Cardiac muscle cell (in vitro differentiated cells and primary cell): ENCODE data around the gene PIP4K2A. TPM values are rescaled to one million over a fixed set of nuclear protein-coding genes. Genes with fewer than 3 reads are reported as not detected.
A peak's percentile ranks its signal among the peaks of the same experiment; 100 is the strongest.

ENCODE experiments used
- DNase-seq, 2 donors: peaks; one replicate each; pipeline versions ENCODE4 v3.0.0 to v3.0.0-alpha.2; 2010 to 2017; ENCODE audit warnings: low read depth in 1 of 2, low spot score in 1 of 2
- H3K27ac ChIP-seq: fragments of 200-600 bp; sonication (generic); 2 replicates; pipeline ENCODE4 v1.5.1; 2016
- H3K27me3 ChIP-seq: fragments of 200-600 bp; sonication (generic); 2 replicates; pipeline ENCODE4 v1.6.0; 2016; ENCODE audit warnings: control low read depth
- H3K36me3 ChIP-seq: fragments of 200-600 bp; sonication (generic); 2 replicates; pipeline ENCODE4 v1.5.1; 2016; ENCODE audit warnings: control low read depth
- H3K4me1 ChIP-seq: fragments of 200-600 bp; sonication (generic); 2 replicates; pipeline ENCODE4 v1.8.1; 2017; ENCODE audit warnings: low read depth, mild to moderate bottlenecking, mixed run types
- H3K4me3 ChIP-seq: fragments of 200-600 bp; sonication (generic); 2 replicates; pipeline ENCODE4 v1.5.1; 2016; ENCODE audit warnings: mild to moderate bottlenecking
- H3K9me3 ChIP-seq: fragments of 200-600 bp; sonication (generic); 2 replicates; pipeline ENCODE4 v1.5.1; 2017; ENCODE audit warnings: low read depth, mild to moderate bottlenecking, control low read depth
- polyA plus RNA-seq: library from polyadenylated mRNA; unstranded; fragments of >200 nt; fragmentation: Nextera tagmentation; extraction: Ambion mirVana; gene quantifications from 2 replicates; pipeline ENCODE4 v1.2.1, GENCODE V29; 2016
- total RNA-seq: library from RNA; depleted of rRNA; stranded (reverse); fragments of >200 nt; gene quantifications from 2 replicates; pipeline ENCODE4 v1.2.3, GENCODE V29; 2016
- TF ChIP-seq, protein P1 (sequence below): IDR thresholded peaks from 2 replicates; pipeline ENCODE4 v1.5.1; 2012; ENCODE audit warnings: low read depth, mild to moderate bottlenecking, low read length

The PIP4K2A gene
- total and polyA plus RNA-seq, 2 experiments from 2014 or later: 12.1 to 23.9 TPM

GRCh38 chr10:22629126-22629525 is 85.3 kb downstream of the PIP4K2A start:
- H3K9me3 ChIP-seq: no peaks in the 10 kb centered on the region
- TF ChIP-seq, protein P1, sequence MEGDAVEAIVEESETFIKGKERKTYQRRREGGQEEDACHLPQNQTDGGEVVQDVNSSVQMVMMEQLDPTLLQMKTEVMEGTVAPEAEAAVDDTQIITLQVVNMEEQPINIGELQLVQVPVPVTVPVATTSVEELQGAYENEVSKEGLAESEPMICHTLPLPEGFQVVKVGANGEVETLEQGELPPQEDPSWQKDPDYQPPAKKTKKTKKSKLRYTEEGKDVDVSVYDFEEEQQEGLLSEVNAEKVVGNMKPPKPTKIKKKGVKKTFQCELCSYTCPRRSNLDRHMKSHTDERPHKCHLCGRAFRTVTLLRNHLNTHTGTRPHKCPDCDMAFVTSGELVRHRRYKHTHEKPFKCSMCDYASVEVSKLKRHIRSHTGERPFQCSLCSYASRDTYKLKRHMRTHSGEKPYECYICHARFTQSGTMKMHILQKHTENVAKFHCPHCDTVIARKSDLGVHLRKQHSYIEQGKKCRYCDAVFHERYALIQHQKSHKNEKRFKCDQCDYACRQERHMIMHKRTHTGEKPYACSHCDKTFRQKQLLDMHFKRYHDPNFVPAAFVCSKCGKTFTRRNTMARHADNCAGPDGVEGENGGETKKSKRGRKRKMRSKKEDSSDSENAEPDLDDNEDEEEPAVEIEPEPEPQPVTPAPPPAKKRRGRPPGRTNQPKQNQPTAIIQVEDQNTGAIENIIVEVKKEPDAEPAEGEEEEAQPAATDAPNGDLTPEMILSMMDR: no peak
- H3K27ac ChIP-seq: no peak overlapping the region
- H3K4me1 ChIP-seq: peaks cover 30% of the 10 kb centered on the region
- no peaks in the 10 kb centered on the region for H3K36me3 ChIP-seq
- H3K4me3 ChIP-seq: no peak overlapping the region
- DNase-seq: no peak
- no peaks in the 10 kb centered on the region for H3K27me3 ChIP-seq

DNA sequence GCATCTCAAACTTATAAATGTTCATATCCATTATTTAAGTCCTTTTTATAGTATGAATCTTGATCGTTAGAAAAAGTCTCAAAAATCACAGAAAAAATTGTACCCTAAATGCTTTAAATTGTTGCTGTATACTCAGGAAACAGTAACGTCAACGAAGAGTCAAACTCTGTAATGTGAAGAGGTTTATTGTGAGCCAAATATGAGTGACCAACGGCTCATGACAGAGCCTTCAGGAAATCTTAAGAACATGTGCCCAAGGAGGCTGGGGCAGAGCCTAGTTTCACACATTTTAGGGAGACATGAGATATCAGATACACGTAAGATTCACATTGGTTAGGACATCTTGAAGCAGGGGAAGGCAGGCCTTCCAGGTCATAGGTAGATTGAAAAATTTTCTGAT is 86.1 kb downstream of the PIP4K2A start:
- TF ChIP-seq, protein P1: no peak
- H3K27me3 ChIP-seq: no peaks in the 10 kb centered on the region
- no peaks in the 10 kb centered on the region for H3K36me3 ChIP-seq
- no peaks in the 10 kb centered on the region for H3K9me3 ChIP-seq
- H3K27ac ChIP-seq: no peak overlapping the region
- no peak overlapping the region for H3K4me3 ChIP-seq
- peaks cover 34% of the 10 kb centered on the region for H3K4me1 ChIP-seq
- DNase-seq: no peak

- no peak overlapping the region for H3K4me3 ChIP-seq
- TF ChIP-seq, protein P1: no peak
- no peaks in the 10 kb centered on the region for H3K36me3 ChIP-seq
- no peak for DNase-seq
- no peak overlapping the region for H3K27ac ChIP-seq
- no peaks in the 10 kb centered on the region for H3K9me3 ChIP-seq
- H3K4me1 ChIP-seq: peaks cover 34% of the 10 kb centered on the region
- H3K27me3 ChIP-seq: no peaks in the 10 kb centered on the region
Measured at GRCh38 chr10:22626784-22627183, 87.6 kb downstream of the PIP4K2A start.

- H3K27me3 ChIP-seq: no peaks in the 10 kb centered on the region
- no peak for DNase-seq
- H3K4me1 ChIP-seq: peaks cover 34% of the 10 kb centered on the region
Measured at GRCh38 chr10:22625516-22626290, 88.7 kb downstream of the PIP4K2A start.

DNA sequence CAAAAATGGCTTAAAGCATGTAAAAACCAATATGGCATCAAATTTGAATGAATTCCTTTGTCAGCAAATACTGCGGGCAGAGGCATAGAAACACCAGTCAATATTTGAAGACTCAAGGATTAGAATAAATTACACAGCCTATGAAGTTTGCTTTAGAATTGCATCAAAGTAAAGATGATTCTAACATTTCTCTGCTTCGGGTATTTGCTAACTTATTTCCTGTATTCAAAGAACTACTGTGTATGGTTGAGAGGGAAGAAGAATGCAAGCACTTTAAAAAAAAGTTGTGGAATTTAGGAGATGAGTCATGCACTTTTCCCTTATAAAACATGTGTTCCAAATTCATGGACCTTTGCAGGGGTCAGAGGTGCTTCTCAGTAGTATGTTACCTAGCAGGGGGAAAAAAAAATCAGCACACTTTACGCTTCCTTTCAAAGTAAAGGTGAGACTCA is 90.1 kb downstream of the PIP4K2A start:
- no peak overlapping the region for H3K4me3 ChIP-seq
- peak in 1 of 2 donors; percentile 81 for DNase-seq
- H3K36me3 ChIP-seq: no peaks in the 10 kb centered on the region
- H3K4me1 ChIP-seq: peaks cover 41% of the 10 kb centered on the region
- H3K9me3 ChIP-seq: no peaks in the 10 kb centered on the region
- TF ChIP-seq, protein P1: no peak
- peak overlapping the region; percentile 58 for H3K27ac ChIP-seq
- no peaks in the 10 kb centered on the region for H3K27me3 ChIP-seq

More at GRCh38 chr10:22625516-22626290, 88.7 kb downstream of the PIP4K2A start:
- no peaks in the 10 kb centered on the region for H3K9me3 ChIP-seq
- H3K4me3 ChIP-seq: no peak overlapping the region
- no peaks in the 10 kb centered on the region for H3K36me3 ChIP-seq
- H3K27ac ChIP-seq: peak overlapping the region; percentile 70
- TF ChIP-seq, protein P1: no peak
